B cell (primary cell): ENCODE measurements around the gene ANKS4B.

Source experiments
- CTCF ChIP-seq: fragments of 200-600 bp; IDR thresholded peaks from one replicate; pipeline ENCODE4 v1.8.0; 2022; ENCODE audit warnings: antibody characterized with exemption, mild to moderate bottlenecking
- EZH2 ChIP-seq: IDR thresholded peaks from 2 replicates; pipeline ENCODE4 v1.6.1; 2012; ENCODE audit warnings: borderline replicate concordance, low read depth, mild to moderate bottlenecking, moderate library complexity, low read length; ENCODE audit not compliant: insufficient read depth, poor library complexity, severe bottlenecking

- no peak for TF ChIP-seq CTCF
- TF ChIP-seq EZH2: no peak
These were observed 47.7 kb upstream of the ANKS4B start for GRCh38 chr16:21185659-21186325.
